Panc1 (cell line): ENCODE measurements around the gene H2AZ2. TPM values are rescaled to one million over a fixed set of nuclear protein-coding genes. Genes with fewer than 3 reads are reported as not detected.
A peak's percentile ranks its signal among the peaks of the same experiment; 100 is the strongest.

Experiments
- ATAC-seq: fragments of 200-7000 bp; cut with Tn5 transposase; 2 replicates; pipeline ENCODE4 v1.9.1; 2020; ENCODE audit warnings: mild to moderate bottlenecking, moderate library complexity
- BruUV-seq: library from RNA; stranded (reverse); fragments of 400-500 nt; replicated peaks from 2 replicates; lab custom pipeline; 2021; lab: Mats Ljungman, UMichigan
- CTCF ChIA-PET: fragments of 300-600 bp; sonication (Branson Sonifier 250); formaldehyde crosslinking; loops from one replicate; lab custom pipeline; 2022; ENCODE audit warnings: antibody characterized with exemption; lab: Charles Lee
- POLR2A ChIA-PET: fragments of 300-600 bp; sonication (Branson Sonifier 250); formaldehyde crosslinking; loops from one replicate; lab custom pipeline; 2022; ENCODE audit warnings: antibody characterized with exemption; lab: Charles Lee
- DNase-seq: peaks from one replicate; pipeline ENCODE4 v3.0.0-alpha.2; 2010; ENCODE audit warnings: low read depth, low spot score
- H3K27ac ChIP-seq: 2 replicates; pipeline ENCODE4 v1.5.1; 2011; ENCODE audit warnings: mild to moderate bottlenecking, low read length, inconsistent platforms
- H3K27me3 ChIP-seq: fragments of 200-500 bp; sonication (Bioruptor generic); 2 replicates; pipeline ENCODE4 v1.6.0; 2014; ENCODE audit warnings: low read length, inconsistent platforms; ENCODE audit not compliant: control insufficient read depth, insufficient read depth
- H3K36me3 ChIP-seq: fragments of 200-500 bp; sonication (Bioruptor generic); 2 replicates; pipeline ENCODE4 v1.5.1; 2014; ENCODE audit warnings: inconsistent platforms, mild to moderate bottlenecking, low read length, moderate library complexity; ENCODE audit not compliant: control insufficient read depth, insufficient read depth
- H3K4me1 ChIP-seq: 2 replicates; pipeline ENCODE4 v1.5.1; 2011; ENCODE audit warnings: inconsistent platforms, mild to moderate bottlenecking, low read length, moderate library complexity; ENCODE audit not compliant: control insufficient read depth, insufficient read depth
- H3K4me3 ChIP-seq, 2 experiments: 2 replicates each; pipeline ENCODE4 v1.5.1; 2011 to 2012; ENCODE audit warnings: low read depth in 2 of 2, low read length in 2 of 2, mild to moderate bottlenecking in 2 of 2, inconsistent platforms in 1 of 2, moderate library complexity in 1 of 2
- H3K9me3 ChIP-seq: fragments of 200-500 bp; sonication (Bioruptor generic); 2 replicates; pipeline ENCODE4 v1.5.1; 2014; ENCODE audit warnings: low read depth, mild to moderate bottlenecking, inconsistent platforms, low read length, moderate library complexity; ENCODE audit not compliant: control insufficient read depth, insufficient read depth
- POLR2AphosphoS5 ChIP-seq: IDR thresholded peaks from 2 replicates; pipeline ENCODE4 v1.6.1; 2012; ENCODE audit warnings: mild to moderate bottlenecking, low read depth, low read length, moderate library complexity
- SIN3A ChIP-seq: IDR thresholded peaks from 2 replicates; pipeline ENCODE4 v1.6.1; 2012; ENCODE audit warnings: low read depth, mild to moderate bottlenecking, low read length, moderate library complexity, borderline replicate concordance; ENCODE audit not compliant: insufficient read depth
- TCF7L2 ChIP-seq: IDR thresholded peaks from 2 replicates; pipeline ENCODE4 v1.6.1; 2011; ENCODE audit warnings: mild to moderate bottlenecking, low read depth, low read length, inconsistent platforms
- in situ Hi-C: cut with HindIII; loops from 2 replicates; pipeline ENCODE4 v1.10.0; 2016; ENCODE audit warnings: low sequenced_read_pairs, low pct_unique_long_range_greater_than_20kb
- intact Hi-C: fragments of 100-400 bp; cut with micrococcal nuclease; formaldehyde crosslinking; loops from one replicate; pipeline ENCODE4 v1.10.0; 2022; ENCODE audit not compliant: unreplicated experiment
- total RNA-seq: library from RNA; stranded (reverse); gene quantifications from one replicate; pipeline ENCODE4 v1.2.1, GENCODE V29; 2021; ENCODE audit not compliant: unreplicated experiment
- TF ChIP-seq, protein P1 (sequence below): fragments of 450-650 bp; IDR thresholded peaks from 2 replicates; pipeline ENCODE4 v1.5.1; 2017; ENCODE audit warnings: mild to moderate bottlenecking
- TF ChIP-seq, protein P2 (sequence below), 2 experiments: IDR thresholded peaks; 2 replicates each; pipeline ENCODE4 v1.6.1; 2011 to 2012; ENCODE audit warnings: low read depth in 2 of 2, control low read depth in 1 of 2, low read length in 1 of 2, mild to moderate bottlenecking in 1 of 2, moderate library complexity in 1 of 2; ENCODE audit not compliant: insufficient read depth in 1 of 2

H2AZ2 gene
- total RNA-seq, 1 experiment from 2014 or later, result 319 TPM

DNA sequence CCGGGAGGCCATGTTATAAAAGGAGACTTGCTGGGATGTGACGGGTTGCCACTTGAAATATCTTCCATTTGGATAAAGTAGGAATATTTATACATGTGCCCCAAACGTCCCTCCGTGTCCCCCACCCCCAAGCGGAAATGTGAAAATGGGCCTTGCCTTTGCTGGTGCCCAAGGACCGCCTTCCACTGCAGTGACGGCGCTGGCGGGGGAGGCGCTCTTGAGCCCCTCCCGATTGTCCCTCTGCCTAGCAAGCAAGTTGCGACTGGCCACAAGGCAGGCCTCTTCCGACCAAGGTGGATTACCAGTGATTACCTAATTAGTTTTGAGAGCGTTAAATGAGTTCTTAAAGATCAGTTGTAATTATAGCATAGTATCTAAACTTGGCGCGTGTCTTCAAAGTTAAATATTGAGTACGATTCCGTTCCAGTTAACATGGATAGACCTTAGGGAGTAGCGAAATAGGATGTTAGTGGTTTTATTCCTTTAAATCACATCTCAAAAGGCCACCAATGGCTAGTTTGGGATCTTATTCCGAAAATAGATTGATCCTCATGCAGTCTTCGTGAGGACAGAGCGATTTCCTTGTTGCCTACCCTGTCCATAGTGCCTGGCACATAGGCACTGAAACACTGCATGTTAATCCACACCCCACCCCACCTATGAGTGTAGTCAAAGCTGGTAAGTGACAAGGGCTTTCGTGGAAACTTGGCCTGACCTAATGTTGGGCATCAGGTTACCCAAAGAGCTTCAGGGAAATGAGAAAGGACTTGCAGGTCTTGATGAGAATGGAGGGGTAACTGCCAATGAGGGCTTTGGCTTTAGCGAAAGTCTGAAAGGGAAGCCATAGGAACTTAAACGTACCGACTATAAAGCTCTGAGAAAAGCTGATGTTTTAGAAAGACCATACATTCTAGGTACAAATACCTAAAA, 50.3 kb downstream of the H2AZ2 start:
- Histone ChIP-seq H3K27ac (peak overlapping the region; percentile 97), H3K27me3 (no peaks in the 10 kb centered on the region), H3K36me3 (peaks cover 34% of the 10 kb centered on the region), H3K4me1 (peaks cover 29% of the 10 kb centered on the region), H3K9me3 (no peaks in the 10 kb centered on the region), H3K4me3 (peak overlapping the region; percentile 82 to 97)
- TSS peak; percentile 72 for BruUV-seq
- ATAC-seq (peak; percentile 74), DNase-seq (peak; percentile 69)
- ChIA-PET CTCF (interaction anchor here (0.5 kb wide), 1 partner anchor 50 kb away, joined by 5 read pairs; no protein-coding TSS in a partner anchor), POLR2A (interaction anchor here (0.6 to 1.1 kb wide), 8 partner anchors 8 to 374 kb away, joined by 3 to 21 read pairs (median 6); no protein-coding TSS in a partner anchor)
- in situ Hi-C loops (no loop called here), intact Hi-C loops (loop anchor here (5.0 kb wide), 1 partner anchor 210 kb away; no protein-coding TSS in a partner anchor)
- TF ChIP-seq TCF7L2 (0 out of 2 replicates have a peak, but pooled peaks have one; percentile 17), POLR2AphosphoS5 (peak; percentile 71; the same call in 1 of the 2 replicates), SIN3A (0 out of 2 replicates have a peak, but pooled peaks have one; percentile 44)
- TF ChIP-seq, protein P1, sequence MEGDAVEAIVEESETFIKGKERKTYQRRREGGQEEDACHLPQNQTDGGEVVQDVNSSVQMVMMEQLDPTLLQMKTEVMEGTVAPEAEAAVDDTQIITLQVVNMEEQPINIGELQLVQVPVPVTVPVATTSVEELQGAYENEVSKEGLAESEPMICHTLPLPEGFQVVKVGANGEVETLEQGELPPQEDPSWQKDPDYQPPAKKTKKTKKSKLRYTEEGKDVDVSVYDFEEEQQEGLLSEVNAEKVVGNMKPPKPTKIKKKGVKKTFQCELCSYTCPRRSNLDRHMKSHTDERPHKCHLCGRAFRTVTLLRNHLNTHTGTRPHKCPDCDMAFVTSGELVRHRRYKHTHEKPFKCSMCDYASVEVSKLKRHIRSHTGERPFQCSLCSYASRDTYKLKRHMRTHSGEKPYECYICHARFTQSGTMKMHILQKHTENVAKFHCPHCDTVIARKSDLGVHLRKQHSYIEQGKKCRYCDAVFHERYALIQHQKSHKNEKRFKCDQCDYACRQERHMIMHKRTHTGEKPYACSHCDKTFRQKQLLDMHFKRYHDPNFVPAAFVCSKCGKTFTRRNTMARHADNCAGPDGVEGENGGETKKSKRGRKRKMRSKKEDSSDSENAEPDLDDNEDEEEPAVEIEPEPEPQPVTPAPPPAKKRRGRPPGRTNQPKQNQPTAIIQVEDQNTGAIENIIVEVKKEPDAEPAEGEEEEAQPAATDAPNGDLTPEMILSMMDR, result no peak; the same call in 1 of the 2 replicates

DNA sequence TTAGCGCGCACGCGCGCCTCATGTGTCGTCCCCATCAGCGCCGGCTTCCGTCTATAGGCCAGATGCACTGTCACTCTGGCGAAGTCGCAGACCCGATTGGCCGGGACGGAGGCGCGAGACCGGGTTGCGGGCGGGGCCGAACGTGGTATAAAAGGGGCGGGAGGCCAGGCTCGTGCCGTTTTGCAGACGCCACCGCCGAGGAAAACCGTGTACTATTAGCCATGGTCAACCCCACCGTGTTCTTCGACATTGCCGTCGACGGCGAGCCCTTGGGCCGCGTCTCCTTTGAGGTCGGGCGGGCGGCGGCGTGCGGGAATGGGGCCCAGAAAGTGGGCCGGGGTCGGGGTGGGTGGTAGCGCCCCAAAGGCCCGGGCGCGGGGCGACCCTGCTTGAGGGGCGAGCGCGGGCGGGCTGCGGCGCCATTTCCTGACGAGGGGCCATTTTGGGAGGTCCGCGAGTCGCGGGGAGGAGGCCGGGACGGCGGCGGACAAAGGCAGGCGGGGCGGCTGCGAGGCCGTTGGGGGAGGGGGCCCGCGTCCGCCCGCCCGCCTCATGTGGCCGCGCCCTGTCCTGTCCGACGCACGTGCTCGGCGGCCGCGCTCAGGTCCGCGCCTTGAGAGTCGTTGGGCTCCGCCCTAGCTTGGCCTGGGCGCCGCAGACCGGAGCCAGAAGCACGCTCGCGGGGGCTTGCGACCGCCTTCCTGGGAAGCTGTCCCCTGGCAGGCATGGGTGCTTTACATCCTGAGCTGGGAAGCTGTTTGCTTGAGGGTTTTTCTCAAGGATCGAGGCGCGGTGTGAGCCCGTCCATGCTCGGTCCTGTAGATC, 51.2 kb downstream of the H2AZ2 start, which contains the start of gene PPIA:
TSS of gene PPIA (plus strand) at position 178 of the 825 bp plus-strand sequence. CDS start at position 222, 44 bp downstream.
- Histone ChIP-seq H3K4me3 (peak within 1 kb of the TSS; percentile 82 to 97), H3K27me3 (no peaks in the 10 kb centered on the region), H3K4me1 (peaks cover 25% of the 10 kb centered on the region), H3K36me3 (peaks cover 26% of the 10 kb centered on the region), H3K9me3 (no peaks in the 10 kb centered on the region), H3K27ac (peak within 1 kb of the TSS; percentile 97)
- in situ Hi-C loops, result no loop called here
- peak; percentile 89 for DNase-seq
- ATAC-seq, result peak; percentile 92
- ChIA-PET CTCF (no interaction called here), POLR2A (interaction anchor here (0.5 to 0.9 kb wide), 5 partner anchors 9 to 306 kb away, joined by 6 to 21 read pairs (median 7); no protein-coding TSS in a partner anchor)
- intact Hi-C loops, result loop anchor here (5.0 kb wide), 1 partner anchor 209 kb away; no protein-coding TSS in a partner anchor
- no TSS peak for BruUV-seq
- TF ChIP-seq TCF7L2, result no peak
- peak; percentile 98 for TF ChIP-seq POLR2AphosphoS5
- TF ChIP-seq SIN3A, result peak; percentile 75; the same call in 1 of the 2 replicates
- TF ChIP-seq, protein P2, sequence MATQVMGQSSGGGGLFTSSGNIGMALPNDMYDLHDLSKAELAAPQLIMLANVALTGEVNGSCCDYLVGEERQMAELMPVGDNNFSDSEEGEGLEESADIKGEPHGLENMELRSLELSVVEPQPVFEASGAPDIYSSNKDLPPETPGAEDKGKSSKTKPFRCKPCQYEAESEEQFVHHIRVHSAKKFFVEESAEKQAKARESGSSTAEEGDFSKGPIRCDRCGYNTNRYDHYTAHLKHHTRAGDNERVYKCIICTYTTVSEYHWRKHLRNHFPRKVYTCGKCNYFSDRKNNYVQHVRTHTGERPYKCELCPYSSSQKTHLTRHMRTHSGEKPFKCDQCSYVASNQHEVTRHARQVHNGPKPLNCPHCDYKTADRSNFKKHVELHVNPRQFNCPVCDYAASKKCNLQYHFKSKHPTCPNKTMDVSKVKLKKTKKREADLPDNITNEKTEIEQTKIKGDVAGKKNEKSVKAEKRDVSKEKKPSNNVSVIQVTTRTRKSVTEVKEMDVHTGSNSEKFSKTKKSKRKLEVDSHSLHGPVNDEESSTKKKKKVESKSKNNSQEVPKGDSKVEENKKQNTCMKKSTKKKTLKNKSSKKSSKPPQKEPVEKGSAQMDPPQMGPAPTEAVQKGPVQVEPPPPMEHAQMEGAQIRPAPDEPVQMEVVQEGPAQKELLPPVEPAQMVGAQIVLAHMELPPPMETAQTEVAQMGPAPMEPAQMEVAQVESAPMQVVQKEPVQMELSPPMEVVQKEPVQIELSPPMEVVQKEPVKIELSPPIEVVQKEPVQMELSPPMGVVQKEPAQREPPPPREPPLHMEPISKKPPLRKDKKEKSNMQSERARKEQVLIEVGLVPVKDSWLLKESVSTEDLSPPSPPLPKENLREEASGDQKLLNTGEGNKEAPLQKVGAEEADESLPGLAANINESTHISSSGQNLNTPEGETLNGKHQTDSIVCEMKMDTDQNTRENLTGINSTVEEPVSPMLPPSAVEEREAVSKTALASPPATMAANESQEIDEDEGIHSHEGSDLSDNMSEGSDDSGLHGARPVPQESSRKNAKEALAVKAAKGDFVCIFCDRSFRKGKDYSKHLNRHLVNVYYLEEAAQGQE (IDR thresholded peaks at IDR 0.05; ENCODE audit: insufficient read depth in 1 of 2, low read depth in 2 of 2, low read length in 1 of 2), result 0 out of 4 replicates have a peak, but pooled peaks of 1 of the 2 experiments have one; percentile 24
- TF ChIP-seq, protein P1, result no peak
